K562 (cell line): Measurements from ENCODE around the gene FRMD4A. TPM values are rescaled to one million over a fixed set of nuclear protein-coding genes. Genes with fewer than 3 reads are reported as not detected.

Source experiments
- ATAC-seq: fragments of 200-7000 bp; cut with Tn5 transposase; 3 replicates; pipeline ENCODE4 v1.9.1; 2020; ENCODE audit warnings: moderate library complexity
- BruUV-seq: library from RNA; stranded (reverse); fragments of 400-500 nt; replicated peaks from 2 replicates; lab custom pipeline; 2021; lab: Mats Ljungman, UMichigan
- CTCF ChIA-PET: fragments of 300-600 bp; formaldehyde crosslinking; extraction: SDS; loops from one replicate; lab custom pipeline; 2021; ENCODE audit warnings: low intra/inter-chr PET ratio; lab: Yijun Ruan, JAX
- POLR2A ChIA-PET: fragments of 300-600, 350-650 bp; sonication (Branson Sonifier 250); formaldehyde crosslinking; extraction: SDS; loops from one replicate; lab custom pipeline; 2021; ENCODE audit warnings: antibody characterized with exemption, inconsistent platforms; lab: Yijun Ruan, JAX
- DNase-seq, 4 experiments: peaks; one replicate each; pipeline versions ENCODE4 v3.0.0 to v3.0.0-alpha.2; 2011 to 2018; ENCODE audit warnings: low spot score in 3 of 4, mixed read lengths in 3 of 4; ENCODE audit errors: extremely low read depth in 1 of 4
- FAIRE-seq: peaks from 2 replicates; lab custom pipeline; 2011; peaks lifted over from hg19 to GRCh38; lab: Jason Lieb, UNC
- H2AFZ ChIP-seq: 2 replicates; pipeline ENCODE4 v1.6.0; 2011; ENCODE audit warnings: low read depth, low read length, control low read depth, inconsistent platforms
- H3K27ac ChIP-seq: fragments of 200-600 bp; 3 replicates; pipeline ENCODE4 v1.8.0; 2011; ENCODE audit warnings: low read depth, mild to moderate bottlenecking, control low read depth, inconsistent platforms, low read length, moderate library complexity, mixed read lengths; ENCODE audit errors: extremely low read depth
- H3K27me3 ChIP-seq, 2 experiments: fragments of 300-600 bp in 1 of 2; 2 replicates in 1 of 2; 3 replicates in 1 of 2; pipeline versions ENCODE4 v1.6.0 to v1.8.0; 2011; ENCODE audit warnings: inconsistent platforms in 2 of 2, low read length in 2 of 2, mild to moderate bottlenecking in 1 of 2, mixed read lengths in 1 of 2, moderate library complexity in 1 of 2; ENCODE audit not compliant: control insufficient read depth in 2 of 2, insufficient read depth in 2 of 2
- H3K36me3 ChIP-seq: fragments of 300-600 bp; 3 replicates; pipeline ENCODE4 v1.8.0; 2011; ENCODE audit warnings: mild to moderate bottlenecking, low read length, inconsistent platforms; ENCODE audit not compliant: control insufficient read depth, insufficient read depth
- H3K4me1 ChIP-seq, 2 experiments: fragments of 200-600 bp in 1 of 2; replicated peaks in 1 of 2; 2 replicates in 1 of 2; 3 replicates in 1 of 2; pipeline versions ENCODE4 v1.5.1 to v1.8.0; 2011; ENCODE audit warnings: inconsistent platforms in 2 of 2, low read length in 2 of 2, mild to moderate bottlenecking in 1 of 2, mixed read lengths in 1 of 2, moderate library complexity in 1 of 2; ENCODE audit not compliant: control insufficient read depth in 2 of 2, insufficient read depth in 2 of 2
- H3K4me2 ChIP-seq: 2 replicates; pipeline ENCODE4 v1.6.1; 2011; ENCODE audit warnings: low read length, control low read depth, inconsistent platforms, mixed read lengths; ENCODE audit not compliant: insufficient read depth
- H3K4me3 ChIP-seq: fragments of 200-600 bp; sonication (generic), shearing (Covaris generic); 2 replicates; pipeline ENCODE4 v1.5.1; 2016; ENCODE audit warnings: control low read depth, inconsistent platforms
- H3K79me2 ChIP-seq: fragments of 200-600 bp; 3 replicates; pipeline ENCODE4 v1.8.0; 2011; ENCODE audit warnings: low read length, inconsistent platforms; ENCODE audit not compliant: control insufficient read depth, insufficient read depth
- H3K9ac ChIP-seq, 2 experiments: 2 replicates each; pipeline versions ENCODE4 v1.6.0 to v1.6.1; 2011; ENCODE audit warnings: low read depth in 2 of 2, low read length in 2 of 2, control low read depth in 1 of 2, inconsistent platforms in 1 of 2, mild to moderate bottlenecking in 1 of 2, mixed read lengths in 1 of 2; ENCODE audit not compliant: insufficient read depth in 1 of 2
- H3K9me1 ChIP-seq: one replicate; pipeline ENCODE4 v1.6.0; 2011; ENCODE audit warnings: inconsistent platforms, mild to moderate bottlenecking, low read length, moderate library complexity; ENCODE audit not compliant: control insufficient read depth, insufficient read depth
- H3K9me3 ChIP-seq: replicated peaks from 2 replicates; pipeline ENCODE4 v1.5.1; 2011; ENCODE audit warnings: low read depth, low read length, inconsistent platforms; ENCODE audit not compliant: control insufficient read depth, insufficient read depth
- H4K20me1 ChIP-seq: replicated peaks from 2 replicates; pipeline ENCODE4 v1.6.1; 2011; ENCODE audit warnings: low read length, inconsistent platforms, mixed read lengths; ENCODE audit not compliant: control insufficient read depth, insufficient read depth
- AFF1 ChIP-seq, 2 experiments: fragments of 450-650 bp; IDR thresholded peaks; 2 replicates each; pipeline ENCODE4 v1.6.1; 2018; ENCODE audit warnings: mild to moderate bottlenecking in 2 of 2, low read depth in 1 of 2; ENCODE audit not compliant: partially characterized antibody in 2 of 2
- FOSL1 ChIP-seq: fragments of 200-800 bp; sonication (Bioruptor generic); conservative IDR thresholded peaks from 2 replicates; pipeline ENCODE4 v1.6.1; 2016; ENCODE audit warnings: missing genetic modification characterization, missing compliant biosample characterization
- KHSRP ChIP-seq: fragments of 450-650 bp; IDR thresholded peaks from 2 replicates; pipeline ENCODE4 v1.6.1; 2017
- MAFF ChIP-seq: IDR thresholded peaks from 2 replicates; pipeline ENCODE4 v1.6.1; 2012; ENCODE audit warnings: low read length, improper control_type of control experiment
- POLR2AphosphoS5 ChIP-seq: IDR thresholded peaks from 2 replicates; pipeline ENCODE4 v1.6.1; 2011; ENCODE audit warnings: mild to moderate bottlenecking, low read depth, low read length, moderate library complexity; ENCODE audit not compliant: control insufficient read depth, insufficient read depth
- PURB ChIP-seq: sonication (generic); formaldehyde crosslinking; IDR thresholded peaks from 2 replicates; pipeline ENCODE4 v1.9.0; 2021; ENCODE audit warnings: low read depth, mild to moderate bottlenecking, missing genetic modification reagents
- RBM25 ChIP-seq: fragments of 200-400 bp; formaldehyde crosslinking; IDR thresholded peaks from 2 replicates; pipeline ENCODE4 v1.6.1; 2018; ENCODE audit warnings: low read length, low read depth, moderate library complexity; ENCODE audit not compliant: severe bottlenecking
- RFX7 ChIP-seq: fragments of 250-450 bp; sonication (Bioruptor Pico); IDR thresholded peaks from 2 replicates; pipeline ENCODE4 v1.5.1; 2021; ENCODE audit warnings: mild to moderate bottlenecking
- SP2 ChIP-seq: IDR thresholded peaks from 2 replicates; pipeline ENCODE4 v1.6.1; 2011; ENCODE audit warnings: mild to moderate bottlenecking, low read depth, low read length, moderate library complexity; ENCODE audit not compliant: poor library complexity, severe bottlenecking; ENCODE audit errors: extremely low read depth
- TEAD2 ChIP-seq: fragments of 450-650 bp; IDR thresholded peaks from 2 replicates; pipeline ENCODE4 v1.6.1; 2016; ENCODE audit warnings: missing genetic modification characterization, control low read depth, missing compliant biosample characterization
- TRIM28 ChIP-seq: fragments of 450-650 bp; IDR thresholded peaks from 2 replicates; pipeline ENCODE4 v1.6.1; 2017
- ZFPM2 ChIP-seq: fragments of 250-450 bp; sonication (Bioruptor Pico); IDR thresholded peaks from 2 replicates; pipeline ENCODE4 v1.5.1; 2022; ENCODE audit warnings: mild to moderate bottlenecking
- ZKSCAN3 ChIP-seq: fragments of 250-450 bp; sonication (Bioruptor Pico); IDR thresholded peaks from 2 replicates; pipeline ENCODE4 v1.4.0; 2020
- WGBS: fragments of 100-300 bp; shearing (Covaris generic); methylation state at CpG from one replicate; pipeline ENCODE4 v1.1.6; 2016; ENCODE audit warnings: low coverage, mixed read lengths; ENCODE audit not compliant: insufficient coverage; ENCODE audit errors: missing lambda C conversion rate; 5-methylcytosine and 5-hydroxymethylcytosine counted together
- in situ Hi-C: fragments of 300-500 bp; cut with MboI; formaldehyde crosslinking; loops from 4 replicates; pipeline ENCODE4 v1.15.0; 2018; ENCODE audit warnings: inconsistent platforms, mixed read lengths
- intact Hi-C: fragments of 100-400 bp; cut with micrococcal nuclease; formaldehyde crosslinking; loops from 2 replicates; pipeline ENCODE4 v1.14.2; 2022
- polyA plus RNA-seq, 8 experiments: library from polyadenylated mRNA; depleted of rRNA in 4 of 8; stranded (reverse) in 5 of 8; unstranded in 3 of 8; fragments of >200 nt; fragmentation: Nextera tagmentation in 2 of 8; fragmentation: Illumina TruSeq in 1 of 8; extraction: Ambion mirVana in 2 of 8; extraction: Trizol in 1 of 8; gene quantifications; 2 replicates each; pipeline versions ENCODE4 v1.2.1 to v1.2.3, GENCODE V29; 2011 to 2014; ENCODE audit warnings: inconsistent platforms in 1 of 8, missing spikeins in 1 of 8
- total RNA-seq, 7 experiments: library from RNA; depleted of rRNA in 6 of 7; stranded (reverse); fragments of >200 nt in 6 of 7; fragmentation: Illumina TruSeq in 2 of 7; extraction: Trizol in 2 of 7; gene quantifications; 2 replicates each; pipeline versions ENCODE4 v1.2.1 to v1.2.3, GENCODE V29; 2011 to 2021; ENCODE audit warnings: low replicate concordance in 1 of 7
- TF ChIP-seq, protein P1 (sequence below): sonication (generic); formaldehyde crosslinking; IDR thresholded peaks from 2 replicates; pipeline ENCODE4 v1.9.0; 2022; ENCODE audit warnings: mild to moderate bottlenecking, missing genetic modification reagents

FRMD4A gene
- total and polyA plus RNA-seq, 9 of the 15 experiments (the other 6 are each of a cell fraction or from before 2014, with no cell fraction given) = 0.80 to 5.2 (median 3.0) TPM

DNA sequence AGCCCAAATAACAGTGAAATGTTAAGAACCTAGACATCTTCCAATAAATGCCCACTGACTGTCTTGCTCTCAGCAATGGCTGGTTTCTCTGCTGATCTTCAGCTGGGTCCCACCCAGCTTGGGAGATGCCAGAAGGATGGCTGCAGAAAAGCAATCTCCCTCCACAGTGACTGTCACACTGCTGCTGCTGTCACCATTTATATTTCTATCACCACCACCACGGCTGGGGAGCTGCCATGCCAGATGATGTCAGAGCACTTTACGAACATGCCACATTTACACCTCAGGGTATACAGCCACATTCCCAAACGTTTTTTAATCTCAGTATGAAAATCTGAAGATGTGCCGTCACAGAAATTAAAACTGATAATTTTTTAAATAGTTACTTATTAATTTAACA lies 29.8 kb upstream of the FRMD4A start:
- in situ Hi-C loops = no loop called here
- Histone ChIP-seq H3K9me3 (no peaks in the 10 kb centered on the region), H3K9me1 (no peaks in the 10 kb centered on the region), H3K4me2 (no peak overlapping the region), H3K9ac (no peak overlapping the region), H3K36me3 (no peaks in the 10 kb centered on the region), H3K79me2 (no peaks in the 10 kb centered on the region), H3K27me3 (peaks cover 0 to 19% of the 10 kb centered on the region in 2 experiments; a peak in 3 of 5 replicates)
- CTCF ChIA-PET = no interaction called here
- no TSS peak for BruUV-seq
- WGBS = 2% methylated on average over 4 of the region's 4 CpGs
- TF ChIP-seq AFF1 (IDR thresholded peaks at IDR 0.05; ENCODE audit: low read depth in 1 of 2, partially characterized antibody in 2 of 2) (no peak), FOSL1 (tag) (no peak), KHSRP (no peak), PURB (CRISPR knock-in tag) (no peak), POLR2AphosphoS5 (no peak), ZFPM2 (CRISPR knock-in tag) (no peak), RFX7 (no peak), TEAD2 (tag) (no peak), RBM25 (no peak), ZKSCAN3 (CRISPR knock-in tag) (no peak), TRIM28 (no peak), MAFF (no peak), SP2 (no peak)
- TF ChIP-seq, protein P1, sequence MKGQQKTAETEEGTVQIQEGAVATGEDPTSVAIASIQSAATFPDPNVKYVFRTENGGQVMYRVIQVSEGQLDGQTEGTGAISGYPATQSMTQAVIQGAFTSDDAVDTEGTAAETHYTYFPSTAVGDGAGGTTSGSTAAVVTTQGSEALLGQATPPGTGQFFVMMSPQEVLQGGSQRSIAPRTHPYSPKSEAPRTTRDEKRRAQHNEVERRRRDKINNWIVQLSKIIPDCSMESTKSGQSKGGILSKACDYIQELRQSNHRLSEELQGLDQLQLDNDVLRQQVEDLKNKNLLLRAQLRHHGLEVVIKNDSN = no peak
- TF ChIP-seq, all 486 proteins: peak for 0
- Histone ChIP-seq H4K20me1 (no peaks in the 10 kb centered on the region), H3K4me3 (no peak overlapping the region), H2AFZ (no peak overlapping the region), H3K27ac (no peak overlapping the region), H3K4me1 (no peaks in the 10 kb centered on the region)
- FAIRE-seq (no peak), ATAC-seq (no peak), DNase-seq (no peak)
- intact Hi-C loops = no loop called here
- POLR2A ChIA-PET = interaction anchor here (0.6 kb wide), 1 partner anchor 74 kb away, joined by 3 read pairs; no protein-coding TSS in a partner anchor
